ENCODE data around the gene RRP1.

Gene RRP1

DNA sequence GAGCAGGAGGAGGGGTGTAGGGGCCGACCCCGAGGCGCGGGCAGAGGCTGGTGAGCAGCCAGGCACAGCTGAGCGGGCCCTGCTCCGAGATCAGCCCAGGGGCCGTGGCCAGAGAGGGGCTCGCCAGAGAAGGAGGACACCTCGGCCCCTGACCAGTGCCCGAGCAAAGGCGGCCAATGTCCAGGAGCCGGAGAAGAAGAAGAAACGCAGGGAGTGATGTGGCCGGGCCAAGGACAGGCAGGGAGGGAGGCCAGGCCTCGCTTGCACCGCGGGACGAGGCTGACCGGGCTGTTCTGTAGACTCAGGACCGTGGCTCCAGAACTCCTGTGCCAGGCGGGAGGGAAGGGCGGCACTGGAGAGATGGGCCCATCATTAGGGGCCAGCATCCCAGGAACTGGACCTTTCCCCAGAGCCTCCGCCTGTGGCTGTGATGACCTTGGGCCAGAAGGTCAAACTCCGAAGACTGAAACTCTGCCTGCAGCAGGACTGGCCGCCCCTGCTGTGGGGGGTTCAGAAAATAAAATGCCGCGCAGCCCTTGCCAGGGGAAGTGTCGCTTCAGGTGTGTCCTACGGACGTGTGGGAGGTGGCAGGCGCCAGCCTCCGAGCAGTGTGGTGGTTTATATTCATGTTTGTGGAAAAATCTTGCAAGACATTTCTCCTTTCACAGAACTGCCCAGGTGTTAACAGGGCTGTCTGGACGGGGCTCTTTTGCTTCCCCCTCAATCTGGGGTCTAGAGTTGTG, 14.4 kb downstream of the RRP1 start:
- H3K36me3 Mint-ChIP-seq (ENCODE audit: low read depth): peaks cover 41% of the 10 kb centered on the region
- H3K27ac Mint-ChIP-seq: no peak overlapping the region
- TF ChIP-seq, protein P1, sequence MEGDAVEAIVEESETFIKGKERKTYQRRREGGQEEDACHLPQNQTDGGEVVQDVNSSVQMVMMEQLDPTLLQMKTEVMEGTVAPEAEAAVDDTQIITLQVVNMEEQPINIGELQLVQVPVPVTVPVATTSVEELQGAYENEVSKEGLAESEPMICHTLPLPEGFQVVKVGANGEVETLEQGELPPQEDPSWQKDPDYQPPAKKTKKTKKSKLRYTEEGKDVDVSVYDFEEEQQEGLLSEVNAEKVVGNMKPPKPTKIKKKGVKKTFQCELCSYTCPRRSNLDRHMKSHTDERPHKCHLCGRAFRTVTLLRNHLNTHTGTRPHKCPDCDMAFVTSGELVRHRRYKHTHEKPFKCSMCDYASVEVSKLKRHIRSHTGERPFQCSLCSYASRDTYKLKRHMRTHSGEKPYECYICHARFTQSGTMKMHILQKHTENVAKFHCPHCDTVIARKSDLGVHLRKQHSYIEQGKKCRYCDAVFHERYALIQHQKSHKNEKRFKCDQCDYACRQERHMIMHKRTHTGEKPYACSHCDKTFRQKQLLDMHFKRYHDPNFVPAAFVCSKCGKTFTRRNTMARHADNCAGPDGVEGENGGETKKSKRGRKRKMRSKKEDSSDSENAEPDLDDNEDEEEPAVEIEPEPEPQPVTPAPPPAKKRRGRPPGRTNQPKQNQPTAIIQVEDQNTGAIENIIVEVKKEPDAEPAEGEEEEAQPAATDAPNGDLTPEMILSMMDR (IDR thresholded peaks at IDR 0.05; ENCODE audit: unreplicated experiment in 3 of 3): no peak
- H3K27me3 Mint-ChIP-seq (ENCODE audit: low read depth): no peaks in the 10 kb centered on the region
- no peak overlapping the region for H3K4me3 Mint-ChIP-seq
- no peaks in the 10 kb centered on the region for H3K4me1 Mint-ChIP-seq
- H3K9me3 Mint-ChIP-seq: no peaks in the 10 kb centered on the region

DNA sequence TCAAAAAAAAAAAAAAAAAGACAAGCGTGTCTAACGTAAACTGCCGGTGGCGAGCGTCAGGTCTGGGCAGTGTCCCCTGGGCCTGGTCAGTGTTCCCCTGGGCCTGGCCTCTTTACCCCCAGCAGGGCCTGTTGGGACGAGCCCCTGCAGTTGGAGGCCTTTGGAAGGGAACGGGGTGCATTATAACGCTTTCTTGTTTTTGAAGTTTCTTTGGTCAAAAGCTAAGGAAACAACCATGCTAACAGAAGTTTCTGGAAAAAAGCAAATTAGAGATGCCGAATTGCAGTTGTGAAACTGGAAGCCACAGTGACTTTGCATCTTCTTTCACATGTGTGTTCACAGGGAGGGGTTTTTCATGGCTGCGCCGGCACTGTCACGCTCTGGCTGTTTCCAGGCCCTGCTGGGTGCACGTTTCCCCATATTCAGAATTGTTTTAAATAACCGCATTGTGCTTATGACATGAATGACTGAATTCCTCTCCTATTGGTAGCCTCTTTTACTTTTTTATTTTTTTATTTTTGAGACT, 16.0 kb downstream of the RRP1 start:
- no peaks in the 10 kb centered on the region for H3K9me3 Mint-ChIP-seq
- TF ChIP-seq, protein P1 (IDR thresholded peaks at IDR 0.05; ENCODE audit: unreplicated experiment in 3 of 3): no peak

DNA sequence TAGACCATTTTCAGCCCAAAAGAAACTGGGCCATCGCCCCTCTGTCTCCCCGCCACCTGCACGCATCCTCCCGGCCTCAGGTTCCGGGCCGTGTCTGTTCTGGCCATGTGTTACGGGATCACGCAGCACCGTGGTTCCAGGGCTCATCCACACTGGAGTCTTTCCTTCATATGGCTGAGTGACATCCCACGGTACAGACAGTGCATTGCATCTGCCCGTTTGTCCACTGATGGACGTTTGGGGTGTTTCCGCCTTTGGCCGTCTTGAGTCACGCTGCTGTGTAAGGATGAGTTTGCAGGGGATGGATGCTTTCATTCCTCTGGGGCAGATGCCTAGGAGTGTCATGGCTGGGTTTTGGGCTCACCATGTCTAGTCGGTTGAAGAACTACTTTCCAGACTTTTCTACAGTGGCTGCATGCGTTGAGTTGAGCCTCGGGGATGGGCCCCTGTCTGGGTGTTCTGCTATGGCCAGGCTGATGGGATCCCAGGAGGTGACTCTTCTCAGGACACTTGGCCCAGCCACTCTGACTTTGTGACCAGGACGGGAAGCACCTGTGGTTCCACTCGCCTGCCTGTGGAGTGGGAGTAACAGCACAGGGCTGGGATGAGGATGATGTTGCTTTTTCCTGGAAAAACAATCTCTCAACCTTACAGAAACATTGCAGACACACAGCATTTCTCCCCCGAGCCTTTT, 16.8 kb downstream of the RRP1 start:
- H3K27me3 Mint-ChIP-seq (ENCODE audit: low read depth): no peaks in the 10 kb centered on the region
- H3K4me1 Mint-ChIP-seq: no peaks in the 10 kb centered on the region
- peaks cover 28% of the 10 kb centered on the region for H3K36me3 Mint-ChIP-seq (ENCODE audit: low read depth)
- H3K4me3 Mint-ChIP-seq: no peak overlapping the region
- TF ChIP-seq, protein P1 (IDR thresholded peaks at IDR 0.05; ENCODE audit: unreplicated experiment in 3 of 3): no peak
- H3K27ac Mint-ChIP-seq: no peak overlapping the region
- no peaks in the 10 kb centered on the region for H3K9me3 Mint-ChIP-seq

More for the DNA sequence above, 16.0 kb downstream of the RRP1 start:
- Mint-ChIP-seq H3K27me3 (ENCODE audit: low read depth) (no peaks in the 10 kb centered on the region), H3K4me1 (no peaks in the 10 kb centered on the region), H3K36me3 (ENCODE audit: low read depth) (peaks cover 36% of the 10 kb centered on the region), H3K4me3 (no peak overlapping the region), H3K27ac (no peak overlapping the region)

DNA sequence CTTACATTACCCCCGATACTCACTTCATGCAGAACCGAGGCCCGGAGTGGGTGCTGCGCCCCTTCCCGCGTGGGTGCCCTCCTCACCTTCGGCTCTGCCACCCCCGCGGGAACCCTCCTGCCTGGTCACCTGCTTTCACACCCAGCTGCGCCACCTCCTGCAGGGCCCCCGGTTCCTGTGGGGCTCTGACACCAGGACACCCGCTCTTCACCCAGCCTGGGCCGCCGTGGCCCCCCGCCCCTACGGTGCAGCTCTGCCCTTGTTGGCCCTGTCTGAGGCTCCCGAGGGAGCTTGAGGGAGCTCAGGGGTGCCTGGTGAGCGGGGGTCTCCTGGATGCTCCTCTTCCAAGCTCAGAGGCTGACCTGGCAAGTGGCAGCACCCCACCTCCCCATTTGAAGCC, 19.0 kb downstream of the RRP1 start:
- Mint-ChIP-seq H3K4me1 (peaks cover 4% of the 10 kb centered on the region), H3K4me3 (no peak overlapping the region), H3K27me3 (ENCODE audit: low read depth) (no peaks in the 10 kb centered on the region), H3K36me3 (ENCODE audit: low read depth) (peaks cover 7% of the 10 kb centered on the region), H3K27ac (no peak overlapping the region), H3K9me3 (no peaks in the 10 kb centered on the region)
- TF ChIP-seq, protein P1 (IDR thresholded peaks at IDR 0.05; ENCODE audit: unreplicated experiment in 3 of 3): no peak

GRCh38 chr21:43808832-43809251, 19.5 kb downstream of the RRP1 start:
- Mint-ChIP-seq H3K9me3 (no peaks in the 10 kb centered on the region), H3K4me1 (peaks cover 4% of the 10 kb centered on the region), H3K4me3 (no peak overlapping the region), H3K27me3 (ENCODE audit: low read depth) (no peaks in the 10 kb centered on the region), H3K36me3 (ENCODE audit: low read depth) (peaks cover 7% of the 10 kb centered on the region), H3K27ac (no peak overlapping the region)
- TF ChIP-seq, protein P1 (IDR thresholded peaks at IDR 0.05; ENCODE audit: unreplicated experiment in 3 of 3): no peak
